Spleen (tissue), 7 donors: ENCODE results near the gene EPHA2.

Experiments used
- POLR2A ChIP-seq, 3 donors: fragments of 450-650 bp; IDR thresholded peaks; one replicate each; pipeline ENCODE4 v1.5.1; 2017; ENCODE audit warnings: antibody characterized with exemption in 3 of 3, mild to moderate bottlenecking in 1 of 3
- TF ChIP-seq, protein P1 (sequence below), 11 experiments: fragments of 200-600 bp in 7 of 11; fragments of 450-650 bp in 4 of 11; sonication (generic) in 4 of 11; IDR thresholded peaks in 8 of 11; conservative IDR thresholded peaks in 3 of 11; 1 replicate in 7 of 11; 2 replicates in 4 of 11; pipeline versions ENCODE4 v1.4.0 to v1.8.0; 2016 to 2021; ENCODE audit warnings: antibody characterized with exemption in 11 of 11, inconsistent platforms in 4 of 11, mild to moderate bottlenecking in 1 of 11
- donor health status: DM: no; HTN: no; CAD: no; lungs with moderate emphysema.
- donor health status: DM: no; HTN: no; CAD: no.
- donor health status: DM: no; HTN: no; CAD: no.

DNA sequence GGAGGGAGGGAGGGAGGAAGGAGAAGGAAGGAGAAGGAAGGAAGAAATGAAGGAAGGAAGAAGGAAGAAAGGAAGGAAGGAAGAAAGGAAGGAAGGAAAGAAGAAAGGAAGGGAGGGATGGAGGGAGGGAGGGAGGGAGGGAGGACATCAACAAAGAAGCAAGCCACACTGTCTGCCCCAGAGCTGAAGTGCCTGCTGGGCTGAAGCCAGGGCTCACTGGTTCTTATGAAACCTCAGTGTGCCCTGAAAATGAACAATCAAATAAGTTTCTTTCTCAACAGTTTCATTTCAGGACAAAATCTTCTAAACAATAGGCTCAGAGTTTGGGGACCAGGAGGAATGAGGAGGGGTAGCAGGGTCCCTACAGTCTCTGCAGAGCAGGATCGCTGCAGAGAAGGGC lies 35.4 kb upstream of the EPHA2 start:
- TF ChIP-seq, protein P1, sequence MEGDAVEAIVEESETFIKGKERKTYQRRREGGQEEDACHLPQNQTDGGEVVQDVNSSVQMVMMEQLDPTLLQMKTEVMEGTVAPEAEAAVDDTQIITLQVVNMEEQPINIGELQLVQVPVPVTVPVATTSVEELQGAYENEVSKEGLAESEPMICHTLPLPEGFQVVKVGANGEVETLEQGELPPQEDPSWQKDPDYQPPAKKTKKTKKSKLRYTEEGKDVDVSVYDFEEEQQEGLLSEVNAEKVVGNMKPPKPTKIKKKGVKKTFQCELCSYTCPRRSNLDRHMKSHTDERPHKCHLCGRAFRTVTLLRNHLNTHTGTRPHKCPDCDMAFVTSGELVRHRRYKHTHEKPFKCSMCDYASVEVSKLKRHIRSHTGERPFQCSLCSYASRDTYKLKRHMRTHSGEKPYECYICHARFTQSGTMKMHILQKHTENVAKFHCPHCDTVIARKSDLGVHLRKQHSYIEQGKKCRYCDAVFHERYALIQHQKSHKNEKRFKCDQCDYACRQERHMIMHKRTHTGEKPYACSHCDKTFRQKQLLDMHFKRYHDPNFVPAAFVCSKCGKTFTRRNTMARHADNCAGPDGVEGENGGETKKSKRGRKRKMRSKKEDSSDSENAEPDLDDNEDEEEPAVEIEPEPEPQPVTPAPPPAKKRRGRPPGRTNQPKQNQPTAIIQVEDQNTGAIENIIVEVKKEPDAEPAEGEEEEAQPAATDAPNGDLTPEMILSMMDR (IDR thresholded peaks at IDR 0.05 in 8 of 11, conservative IDR thresholded peaks at IDR 0.05 in 3 of 11) = no peak
- TF ChIP-seq POLR2A (IDR thresholded peaks at IDR 0.05) = no peak
